ENCODE measurements around the gene LSM4. TPM values are rescaled to one million over a fixed set of nuclear protein-coding genes. Genes with fewer than 3 reads are reported as not detected.
A peak's percentile ranks its signal among the peaks of the same experiment; 100 is the strongest.

The LSM4 gene
- total and polyA plus RNA-seq, 2 of the 13 experiments (the other 11 are each of a cell fraction or from before 2014, with no cell fraction given) = 65.8 to 166 TPM

DNA sequence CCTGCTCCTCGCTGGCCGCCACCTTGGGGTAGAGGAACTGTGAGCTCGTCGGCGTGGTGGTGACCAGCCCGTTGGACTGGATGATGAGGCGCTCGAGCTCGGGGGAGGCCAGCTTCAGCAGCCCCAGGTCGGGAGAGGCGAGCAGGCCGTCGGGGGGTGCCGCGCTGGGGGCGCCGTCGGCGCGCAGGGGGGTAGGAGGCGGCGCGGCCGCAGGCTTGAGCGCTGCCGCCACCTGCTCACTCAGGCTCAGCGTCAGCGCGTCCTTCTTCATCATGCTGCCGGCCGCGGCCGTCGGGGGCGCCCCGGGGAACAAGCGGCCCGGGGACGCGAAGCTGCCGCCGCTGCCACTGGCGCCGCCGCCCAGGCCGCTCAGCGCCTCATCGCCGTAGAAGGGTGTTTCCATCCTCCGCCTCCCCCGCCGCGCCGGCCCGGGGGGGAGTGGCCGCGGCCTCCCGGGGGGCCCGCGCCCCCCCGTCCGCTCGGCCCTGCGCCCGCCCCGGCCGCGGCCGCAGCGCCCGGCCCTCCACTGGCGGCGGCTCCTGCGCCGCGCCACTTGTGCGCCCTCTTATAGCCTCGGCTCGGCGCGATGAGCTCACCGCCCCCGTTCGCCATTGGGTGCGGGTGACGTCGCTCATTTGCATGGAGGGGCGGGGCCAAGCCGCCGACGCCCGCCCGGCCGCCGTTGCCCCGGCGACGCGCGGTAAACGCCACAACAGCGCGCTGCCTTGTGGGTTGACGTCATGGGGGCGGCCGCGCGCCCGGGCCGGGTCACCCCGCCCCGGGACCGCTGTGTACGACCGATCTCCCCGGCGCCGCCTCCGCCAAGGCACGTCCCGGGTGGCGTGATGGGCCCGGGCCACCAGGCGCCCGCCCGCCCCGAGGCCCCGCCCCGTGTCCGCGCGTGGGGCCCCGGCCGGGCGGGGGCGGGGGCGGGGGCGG is 41.5 kb downstream of the LSM4 start, which contains the start of gene JUND (continued):
- TF ChIP-seq ZNF646 (CRISPR knock-in tag; IDR thresholded peaks at IDR 0.05) (no peak), SMARCC2 (IDR thresholded peaks at IDR 0.05) (no peak), TBX3 (IDR thresholded peaks at IDR 0.05; ENCODE audit: borderline replicate concordance) (no peak), KLF12 (CRISPR knock-in tag; IDR thresholded peaks at IDR 0.05; ENCODE audit: borderline replicate concordance) (peak; percentile 14; the same call in 1 of the 2 replicates), SOX6 (IDR thresholded peaks at IDR 0.05) (no peak), SOX6 (CRISPR knock-in tag; IDR thresholded peaks at IDR 0.05) (no peak), YEATS4 (CRISPR knock-in tag; IDR thresholded peaks at IDR 0.05; ENCODE audit: borderline replicate concordance) (0 out of 2 replicates have a peak, but pooled peaks have one; percentile 52), ZNF678 (CRISPR knock-in tag; IDR thresholded peaks at IDR 0.05) (no peak), ZNF83 (CRISPR knock-in tag; IDR thresholded peaks at IDR 0.05; ENCODE audit: borderline replicate concordance) (no peak), ZNF788 (CRISPR knock-in tag; IDR thresholded peaks at IDR 0.05; ENCODE audit: borderline replicate concordance) (0 out of 2 replicates have a peak, but pooled peaks have one; percentile 3), ARNT2 (CRISPR knock-in tag; IDR thresholded peaks at IDR 0.05; ENCODE audit: low read depth) (peak; percentile 88), ZNF652 (CRISPR knock-in tag; IDR thresholded peaks at IDR 0.05; ENCODE audit: borderline replicate concordance, low read depth) (no peak), RBM22 (optimal IDR thresholded peaks at IDR 0.05; ENCODE audit: low read length) (no peak), ZNF292 (CRISPR knock-in tag; IDR thresholded peaks at IDR 0.05; ENCODE audit: borderline replicate concordance, low read depth) (no peak), NRL (CRISPR knock-in tag; IDR thresholded peaks at IDR 0.05; ENCODE audit: borderline replicate concordance) (no peak), ZNF747 (CRISPR knock-in tag; IDR thresholded peaks at IDR 0.05; ENCODE audit: borderline replicate concordance) (no peak), RORA (CRISPR knock-in tag; IDR thresholded peaks at IDR 0.05) (no peak), NFATC3 (CRISPR knock-in tag; IDR thresholded peaks at IDR 0.05) (no peak), ZNF598 (CRISPR knock-in tag; IDR thresholded peaks at IDR 0.05; ENCODE audit: borderline replicate concordance) (no peak), BHLHE40 (IDR thresholded peaks at IDR 0.05; ENCODE audit: low read length) (peak; percentile 5; the same call in 1 of the 2 replicates), FOXK2 (IDR thresholded peaks at IDR 0.05) (no peak), HNRNPK (IDR thresholded peaks at IDR 0.05; ENCODE audit: low read depth, low read length, poor library complexity, severe bottlenecking) (peak; percentile 68), RFXAP (CRISPR knock-in tag; IDR thresholded peaks at IDR 0.05; ENCODE audit: borderline replicate concordance) (peak; percentile 55; the same call in 1 of the 2 replicates), ZNF253 (CRISPR knock-in tag; IDR thresholded peaks at IDR 0.05; ENCODE audit: borderline replicate concordance) (no peak), ZNF709 (CRISPR knock-in tag; IDR thresholded peaks at IDR 0.05) (no peak; the same call in 1 of the 2 replicates)
